Measurements from ENCODE around the gene INO80. TPM values are rescaled to one million over a fixed set of nuclear protein-coding genes. Genes with fewer than 3 reads are reported as not detected.

Gene INO80
- total RNA-seq, 4 donors from 2014 or later: 27.9 to 31.6 (median 28.4) TPM

DNA sequence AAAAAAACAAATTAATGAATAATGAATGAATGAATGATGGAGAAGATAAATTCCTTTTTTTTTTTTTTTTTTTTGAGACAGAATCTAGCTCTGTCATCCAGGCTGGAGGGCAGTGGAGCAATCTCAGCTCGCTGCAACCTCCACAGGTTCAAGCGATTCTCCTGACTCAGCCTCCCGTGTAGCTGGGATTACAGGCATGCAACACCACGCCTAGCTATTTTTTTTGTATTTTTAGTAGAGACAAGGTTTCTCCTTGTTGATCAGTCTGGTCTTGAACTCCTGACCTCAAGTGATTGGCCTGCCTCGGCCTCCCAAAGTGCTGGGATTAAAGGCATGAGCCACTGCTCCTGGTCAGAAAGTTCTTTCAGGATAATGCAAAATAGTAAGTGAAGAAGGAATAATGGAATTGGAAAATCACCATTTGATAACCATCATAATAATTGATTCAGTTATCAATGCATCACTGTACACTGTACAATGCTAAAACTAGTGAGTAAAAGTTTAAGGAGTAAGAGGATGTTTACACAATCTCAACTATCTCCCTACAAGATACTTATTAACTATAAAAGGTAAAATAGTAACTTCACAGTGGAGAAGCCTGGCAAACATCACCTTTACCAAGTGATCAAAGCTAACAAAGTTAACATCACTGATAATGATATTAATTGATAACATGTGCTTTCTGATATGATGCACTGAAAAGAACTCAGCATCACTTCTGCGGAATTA is 12.3 kb upstream of the INO80 start:
- DNase-seq (ENCODE audit: low spot score): no peak
- TF ChIP-seq, protein P1, sequence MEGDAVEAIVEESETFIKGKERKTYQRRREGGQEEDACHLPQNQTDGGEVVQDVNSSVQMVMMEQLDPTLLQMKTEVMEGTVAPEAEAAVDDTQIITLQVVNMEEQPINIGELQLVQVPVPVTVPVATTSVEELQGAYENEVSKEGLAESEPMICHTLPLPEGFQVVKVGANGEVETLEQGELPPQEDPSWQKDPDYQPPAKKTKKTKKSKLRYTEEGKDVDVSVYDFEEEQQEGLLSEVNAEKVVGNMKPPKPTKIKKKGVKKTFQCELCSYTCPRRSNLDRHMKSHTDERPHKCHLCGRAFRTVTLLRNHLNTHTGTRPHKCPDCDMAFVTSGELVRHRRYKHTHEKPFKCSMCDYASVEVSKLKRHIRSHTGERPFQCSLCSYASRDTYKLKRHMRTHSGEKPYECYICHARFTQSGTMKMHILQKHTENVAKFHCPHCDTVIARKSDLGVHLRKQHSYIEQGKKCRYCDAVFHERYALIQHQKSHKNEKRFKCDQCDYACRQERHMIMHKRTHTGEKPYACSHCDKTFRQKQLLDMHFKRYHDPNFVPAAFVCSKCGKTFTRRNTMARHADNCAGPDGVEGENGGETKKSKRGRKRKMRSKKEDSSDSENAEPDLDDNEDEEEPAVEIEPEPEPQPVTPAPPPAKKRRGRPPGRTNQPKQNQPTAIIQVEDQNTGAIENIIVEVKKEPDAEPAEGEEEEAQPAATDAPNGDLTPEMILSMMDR (IDR thresholded peaks at IDR 0.05): no peak

DNA sequence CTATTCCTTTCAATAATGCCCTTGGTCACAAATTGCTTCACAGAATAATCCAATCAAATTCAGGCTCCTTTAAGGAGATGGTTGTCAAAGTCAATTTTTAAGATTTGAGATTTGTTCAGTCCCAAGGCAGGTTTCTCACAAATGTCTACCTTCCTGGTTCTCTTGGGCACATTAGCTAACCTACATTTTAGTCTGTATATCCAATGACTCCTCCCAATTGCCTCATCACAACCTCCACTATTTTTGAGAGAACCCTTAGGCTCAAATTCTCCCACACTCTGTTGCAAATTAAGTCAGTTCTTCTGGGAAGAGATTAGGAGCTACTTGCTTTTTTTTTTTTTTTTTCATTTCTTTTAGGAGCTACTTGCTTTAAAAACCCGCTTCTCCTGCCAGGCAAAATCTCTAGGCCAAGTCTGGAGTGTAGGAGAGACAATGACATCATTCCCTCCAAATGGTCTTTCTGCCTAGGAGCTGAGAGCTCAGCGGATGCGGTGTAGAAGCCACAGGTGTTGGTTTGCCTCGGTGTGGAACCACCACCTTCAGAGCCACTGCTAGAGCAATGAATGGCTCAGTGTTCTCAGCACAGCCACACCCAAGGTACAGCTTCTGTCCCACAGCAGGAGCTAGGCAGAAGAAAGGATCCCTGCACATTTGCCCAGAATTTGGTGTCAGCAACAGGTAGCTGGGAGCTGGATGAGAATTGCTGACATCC is 10.0 kb upstream of the INO80 start:
- ATAC-seq (ENCODE audit: low FRiP score) (peak; percentile 59), DNase-seq (ENCODE audit: low spot score) (no peak)
- TF ChIP-seq, protein P1 (IDR thresholded peaks at IDR 0.05): no peak

More for the DNA sequence above, 12.3 kb upstream of the INO80 start:
- ATAC-seq (ENCODE audit: low FRiP score): no peak

DNA sequence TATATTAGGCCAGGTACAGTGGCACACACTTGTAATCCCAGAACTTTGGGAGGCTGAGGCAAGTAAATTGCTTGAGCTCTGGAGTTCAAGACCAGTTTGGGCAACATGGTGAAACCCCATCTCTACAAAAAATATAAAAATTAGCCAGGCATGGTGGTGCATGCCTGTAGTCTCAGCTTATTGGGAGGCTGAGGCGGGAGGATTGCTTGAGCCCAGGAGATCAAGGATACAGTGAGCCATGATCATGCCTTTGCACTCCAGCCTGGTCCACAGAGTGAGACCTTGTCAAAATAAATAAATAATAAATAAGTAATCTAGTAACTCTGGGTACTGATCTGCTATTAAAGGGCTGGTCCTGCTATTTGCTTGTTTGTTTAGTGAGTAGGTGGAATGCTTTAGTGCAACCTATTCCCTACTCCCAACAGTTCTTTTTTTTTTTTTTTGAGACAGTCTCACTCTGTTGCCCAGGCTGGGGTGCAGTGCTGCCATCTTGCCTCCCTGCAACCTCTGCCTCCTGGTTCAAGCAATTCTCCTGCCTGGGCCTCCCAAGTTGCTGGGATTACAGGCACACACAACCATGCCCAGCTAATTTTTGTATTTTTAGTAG is 9.1 kb upstream of the INO80 start:
- ATAC-seq (ENCODE audit: low FRiP score) (no peak), DNase-seq (ENCODE audit: low spot score) (no peak)
- TF ChIP-seq, protein P1 (IDR thresholded peaks at IDR 0.05): no peak

DNA sequence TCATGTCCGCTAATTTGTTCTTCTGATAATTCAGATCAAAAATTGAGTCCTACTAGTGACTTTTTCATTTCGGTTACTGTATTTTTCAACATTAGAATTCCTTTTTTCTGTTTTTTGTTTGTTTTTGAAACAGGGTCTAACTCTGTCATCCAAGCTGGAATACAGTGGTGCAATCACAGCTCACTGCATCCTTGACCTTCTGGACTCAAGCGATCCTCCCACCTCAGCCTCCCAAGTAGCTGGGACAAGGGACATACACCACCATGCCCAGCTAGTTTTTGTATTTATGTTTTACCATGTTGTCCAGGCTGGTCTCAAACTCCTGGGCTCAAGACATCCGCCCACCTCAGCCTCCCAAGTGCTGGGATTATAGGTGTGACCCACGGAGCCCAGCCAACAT is 8.0 kb upstream of the INO80 start:
- ATAC-seq (ENCODE audit: low FRiP score) (no peak), DNase-seq (ENCODE audit: low spot score) (no peak)

DNA sequence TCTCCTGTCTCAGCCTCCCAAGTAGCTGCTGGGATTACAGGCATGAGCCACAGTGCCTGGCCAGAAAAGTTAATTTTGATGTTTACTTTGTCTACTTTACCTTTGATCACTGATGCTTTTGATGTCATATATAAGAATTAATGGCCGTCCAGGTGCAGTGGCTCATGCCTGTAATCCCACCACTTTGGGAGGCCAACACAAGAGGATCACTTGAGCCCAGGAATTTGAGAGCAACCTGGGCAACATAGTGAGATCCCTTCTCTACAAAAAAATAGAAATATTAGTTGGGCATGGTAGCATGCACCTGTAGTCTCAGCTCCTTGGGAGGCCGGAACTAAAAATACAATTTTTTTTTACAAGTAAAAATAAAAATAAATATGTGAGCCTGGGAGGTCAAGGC is 6.8 kb upstream of the INO80 start:
- ATAC-seq (ENCODE audit: low FRiP score) (no peak), DNase-seq (ENCODE audit: low spot score) (no peak)
- TF ChIP-seq, protein P1 (IDR thresholded peaks at IDR 0.05): no peak

More for the DNA sequence above, 8.0 kb upstream of the INO80 start:
- TF ChIP-seq, protein P1 (IDR thresholded peaks at IDR 0.05): no peak

DNA sequence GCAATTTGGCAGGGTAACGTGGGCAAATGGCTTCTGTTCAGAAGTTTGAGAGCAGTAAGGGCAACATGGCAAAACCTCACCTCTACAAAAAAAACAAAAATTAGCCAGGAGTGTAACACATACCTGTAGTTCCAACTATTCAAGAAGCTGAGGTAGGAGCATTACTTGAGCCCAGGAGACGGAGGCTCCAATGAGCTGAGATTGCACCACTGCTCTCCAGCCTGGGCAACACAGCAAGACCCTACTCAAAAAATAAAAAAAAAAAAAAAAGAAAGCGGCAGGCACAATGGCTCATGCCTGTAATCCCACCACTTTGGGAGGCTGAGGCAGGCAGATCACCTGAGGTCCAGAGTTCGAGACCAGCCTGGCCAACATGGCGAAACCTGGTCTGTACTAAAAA is 5.9 kb upstream of the INO80 start:
- ATAC-seq (ENCODE audit: low FRiP score) (no peak), DNase-seq (ENCODE audit: low spot score) (no peak)
- TF ChIP-seq, protein P1 (IDR thresholded peaks at IDR 0.05): no peak
